Kidney (tissue), 14 donors: Measurements from ENCODE around the gene MYOZ3. TPM values are rescaled to one million over a fixed set of nuclear protein-coding genes. Genes with fewer than 3 reads are reported as not detected.

Experiments
- DNase-seq, 5 donors: peaks; one replicate each; pipeline ENCODE4 v3.0.0-alpha.2; 2013 to 2020
- FAIRE-seq: peaks from 2 replicates; lab custom pipeline; 2012; peaks lifted over from hg19 to GRCh38; lab: Jason Lieb, UNC
- H3K27ac ChIP-seq, 2 donors: one replicate each; pipeline ENCODE4 v1.7.0; 2013; ENCODE audit warnings: low read depth in 2 of 2, low read length in 2 of 2, inconsistent platforms in 1 of 2
- H3K27me3 ChIP-seq: one replicate; pipeline ENCODE4 v1.7.1; 2013; ENCODE audit warnings: low read length, inconsistent platforms; ENCODE audit not compliant: control insufficient read depth, insufficient read depth
- H3K36me3 ChIP-seq, 3 donors: one replicate each; pipeline versions ENCODE4 v1.7.0 to v1.7.1; 2013; ENCODE audit warnings: low read length in 3 of 3, control low read depth in 1 of 3, inconsistent platforms in 1 of 3; ENCODE audit not compliant: insufficient read depth in 3 of 3, control insufficient read depth in 2 of 3
- H3K4me1 ChIP-seq, 3 donors: one replicate each; pipeline versions ENCODE4 v1.7.0 to v1.7.1; 2013; ENCODE audit warnings: low read length in 3 of 3, inconsistent platforms in 1 of 3, low read depth in 1 of 3; ENCODE audit not compliant: control insufficient read depth in 2 of 3, insufficient read depth in 2 of 3
- H3K4me3 ChIP-seq, 3 donors: one replicate each; pipeline versions ENCODE4 v1.7.0 to v1.8.1; 2013; ENCODE audit warnings: low read length in 3 of 3, control low read depth in 1 of 3, inconsistent platforms in 1 of 3
- H3K9ac ChIP-seq, 3 donors: one replicate each; pipeline versions ENCODE4 v1.7.0 to v1.7.1; 2013; ENCODE audit warnings: low read length in 3 of 3, control low read depth in 1 of 3, inconsistent platforms in 1 of 3
- H3K9me3 ChIP-seq, 3 donors: one replicate each; pipeline versions ENCODE4 v1.7.0 to v1.7.1; 2013; ENCODE audit warnings: low read length in 3 of 3, control low read depth in 1 of 3, inconsistent platforms in 1 of 3; ENCODE audit not compliant: control insufficient read depth in 2 of 3, insufficient read depth in 1 of 3
- CTCF ChIP-seq: IDR thresholded peaks from 3 replicates; pipeline ENCODE4 v1.5.1; 2012; ENCODE audit warnings: mild to moderate bottlenecking, moderate library complexity, borderline replicate concordance; ENCODE audit not compliant: insufficient read depth; ENCODE audit errors: extremely low read depth
- intact Hi-C: fragments of 100-400 bp; cut with DNase I; formaldehyde crosslinking; loops from one replicate; pipeline ENCODE4 v1.11.1; 2022
- polyA plus RNA-seq: library from polyadenylated mRNA; stranded (reverse); fragments of 350-450 nt; fragmentation: Illumina TruSeq; extraction: RNeasy Lipid Tissue Mini Kit (QIAGEN cat#74804); gene quantifications from one replicate; pipeline ENCODE4 v1.2.3, GENCODE V29; 2014; ENCODE audit warnings: low read depth, low replicate concordance; ENCODE audit not compliant: insufficient read depth
- total RNA-seq: library from RNA; stranded (reverse); fragmentation: NEBNext Ultra II Directional; extraction: Animal tissue kit (Norgen Biotek cat#: 25700); gene quantifications from one replicate; pipeline ENCODE4 v1.2.1, GENCODE V29; 2021
- donor health status: control.
- donor health status: control.
- donor health status: control.
- donor health status: control.
- donor health status: control.
- donor health status: DM: yes; HTN: yes; CAD: no.
- donor health status: Normal renal cell carcinoma (clear cell type).

MYOZ3 gene
- total and polyA plus RNA-seq, 2 donors from 2014 or later = 0.66 to 1.3 TPM

GRCh38 chr5:150639377-150639692 lies 21.7 kb upstream of the MYOZ3 start:
- Histone ChIP-seq H3K4me1 (peaks cover 0 to 54% (median 45%) of the 10 kb centered on the region in 3 donors), H3K9ac (peak overlapping the region in 1 of 3 donors; percentile 22), H3K36me3 (no peaks in the 10 kb centered on the region), H3K27ac (peak overlapping the region; percentile 48 to 93), H3K4me3 (no peak overlapping the region), H3K27me3 (no peaks in the 10 kb centered on the region), H3K9me3 (no peaks in the 10 kb centered on the region)
- FAIRE-seq (no peak), DNase-seq (peak in 1 of 5 donors; percentile 32)
- no peak for TF ChIP-seq CTCF
- intact Hi-C loops = no loop called here

DNA sequence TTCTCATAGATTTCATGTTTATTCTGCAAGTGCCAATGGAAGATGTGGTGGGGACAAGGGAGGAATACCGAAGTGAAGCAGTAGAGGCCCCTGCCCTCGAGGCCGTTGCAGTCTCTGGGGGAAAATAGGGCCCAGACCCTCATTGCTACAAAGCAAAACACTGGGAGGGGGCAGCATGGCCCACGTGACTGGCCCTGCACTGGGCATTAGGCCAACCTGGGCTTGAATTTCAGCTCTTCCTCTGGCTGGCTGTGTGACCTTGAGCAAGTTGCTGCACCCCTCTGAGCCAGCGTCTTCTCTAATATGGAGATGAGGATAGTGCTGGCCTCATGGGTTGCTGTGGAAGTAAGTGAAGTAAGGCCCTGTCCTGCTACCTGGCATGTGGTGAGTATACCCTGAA lies 21.3 kb upstream of the MYOZ3 start:
- DNase-seq (peak in 1 of 5 donors; percentile 62), FAIRE-seq (no peak)
- H3K27me3 ChIP-seq = no peaks in the 10 kb centered on the region
- H3K36me3 ChIP-seq = no peaks in the 10 kb centered on the region
- peaks cover 0 to 58% (median 49%) of the 10 kb centered on the region in 3 donors for H3K4me1 ChIP-seq
- no peak for TF ChIP-seq CTCF
- no peak overlapping the region for H3K4me3 ChIP-seq
- no peak overlapping the region for H3K9ac ChIP-seq
- peak overlapping the region in 1 of 2 donors; percentile 93 for H3K27ac ChIP-seq
- H3K9me3 ChIP-seq = no peaks in the 10 kb centered on the region
- intact Hi-C loops = no loop called here

DNA sequence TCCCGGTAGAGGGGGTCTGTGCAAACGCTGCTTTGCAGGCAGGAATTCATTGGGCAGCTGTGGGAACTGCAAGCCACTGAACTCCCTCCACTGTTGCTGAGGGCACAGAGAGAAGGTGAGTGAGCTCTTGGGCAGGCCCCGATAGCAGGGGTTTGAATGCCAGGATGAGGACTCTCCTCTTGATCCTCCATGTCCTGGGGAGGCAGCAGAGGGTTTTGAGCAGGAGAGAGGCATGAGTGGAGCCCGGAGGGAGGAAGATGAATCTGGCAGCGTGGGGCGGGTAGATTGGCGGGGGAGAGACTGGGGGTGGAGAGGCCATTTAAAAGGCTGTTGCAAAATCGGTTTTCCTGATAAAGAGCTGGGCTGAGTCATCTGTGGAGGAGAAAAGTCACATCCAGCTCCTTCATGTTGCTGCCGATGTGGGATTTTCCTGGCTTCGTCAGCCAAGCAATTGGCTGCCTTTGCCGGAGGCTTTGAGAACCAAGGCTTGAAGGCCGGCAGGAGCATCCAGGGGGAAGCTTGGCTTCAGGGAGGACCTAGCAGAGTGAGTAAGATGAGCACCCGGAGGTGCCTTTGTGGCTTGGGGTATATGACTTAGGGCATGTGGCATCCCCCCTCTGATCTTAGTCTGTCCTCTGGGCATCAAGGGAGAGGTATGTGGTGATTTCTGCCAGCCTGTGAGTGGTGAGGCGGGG lies 20.6 kb upstream of the MYOZ3 start, which contains the start of gene SYNPO:
TSS of gene SYNPO (plus strand) at position 350 of the 695 bp plus-strand sequence. CDS start 7,616 bp downstream, outside the sequence.
- H3K27ac ChIP-seq = peak within 1 kb of the TSS; percentile 87 to 93
- peaks cover 0 to 65% (median 56%) of the 10 kb centered on the region in 3 donors for H3K4me1 ChIP-seq
- DNase-seq = peak in 2 of 5 donors; percentile 46 to 89
- intact Hi-C loops = no loop called here
- TF ChIP-seq CTCF = no peak
- H3K9ac ChIP-seq = peak within 1 kb of the TSS in 2 of 3 donors; percentile 10 to 49
- no peaks in the 10 kb centered on the region for H3K9me3 ChIP-seq
- no peak for FAIRE-seq
- H3K36me3 ChIP-seq = no peaks in the 10 kb centered on the region
- H3K4me3 ChIP-seq = peak within 1 kb of the TSS; percentile 30 to 50 (median 40)
- H3K27me3 ChIP-seq = no peaks in the 10 kb centered on the region
